Measurements from ENCODE around the gene FAM184A. TPM values are rescaled to one million over a fixed set of nuclear protein-coding genes. Genes with fewer than 3 reads are reported as not detected.

The FAM184A gene
- total and polyA plus RNA-seq, 2 donors: 1.4 to 3.3 TPM

- peaks cover 8 to 16% of the 10 kb centered on the region in 2 donors for H3K9me3 ChIP-seq (ENCODE audit: control insufficient read depth in 2 of 2, insufficient read depth in 1 of 2, low read length in 1 of 2)
- H3K27ac ChIP-seq (ENCODE audit: low read depth in 1 of 2, low read length in 1 of 2): no peak overlapping the region
- peaks cover 14 to 38% of the 10 kb centered on the region in 2 donors for H3K27me3 ChIP-seq (ENCODE audit: control insufficient read depth in 2 of 2, insufficient read depth in 1 of 2, low read length in 1 of 2)
- no peak for DNase-seq (ENCODE audit: low read depth in 6 of 9, low spot score in 9 of 9)
- H3K36me3 ChIP-seq (ENCODE audit: control insufficient read depth in 2 of 2, insufficient read depth in 2 of 2, low read length in 1 of 2): no peaks in the 10 kb centered on the region
- H3K4me1 ChIP-seq (ENCODE audit: control insufficient read depth in 2 of 2, insufficient read depth in 2 of 2, low read length in 2 of 2): peaks cover 0 to 9% of the 10 kb centered on the region in 2 donors
- peak overlapping the region; percentile 29 to 65 for H3K4me3 ChIP-seq (ENCODE audit: low read length in 2 of 2)
- WGBS: 29% methylated on average over 9 of the region's 9 CpGs
These were observed 882 bp upstream of the FAM184A start for GRCh38 chr6:119079283-119079809.

GRCh38 chr6:119077643-119078375, 655 bp downstream of the FAM184A start:
- H3K4me3 ChIP-seq (ENCODE audit: low read length in 2 of 2): peak overlapping the region; percentile 37 to 65
- 3% methylated on average over 43 of the region's 43 CpGs for WGBS
- no peaks in the 10 kb centered on the region for H3K36me3 ChIP-seq (ENCODE audit: control insufficient read depth in 2 of 2, insufficient read depth in 2 of 2, low read length in 1 of 2)
- peak in 4 of 9 donors; percentile 15 to 51 (median 26) for DNase-seq (ENCODE audit: low read depth in 6 of 9, low spot score in 9 of 9)
- peaks cover 14 to 42% of the 10 kb centered on the region in 2 donors for H3K27me3 ChIP-seq (ENCODE audit: control insufficient read depth in 2 of 2, insufficient read depth in 1 of 2, low read length in 1 of 2)
- peak overlapping the region in 1 of 2 donors; percentile 4 for H3K27ac ChIP-seq (ENCODE audit: low read depth in 1 of 2, low read length in 1 of 2)
- peaks cover 6 to 11% of the 10 kb centered on the region in 2 donors for H3K9me3 ChIP-seq (ENCODE audit: control insufficient read depth in 2 of 2, insufficient read depth in 1 of 2, low read length in 1 of 2)
- peaks cover 0 to 9% of the 10 kb centered on the region in 2 donors for H3K4me1 ChIP-seq (ENCODE audit: control insufficient read depth in 2 of 2, insufficient read depth in 2 of 2, low read length in 2 of 2)

GRCh38 chr6:119077391-119077642, 1.1 kb downstream of the FAM184A start:
- H3K4me1 ChIP-seq (ENCODE audit: control insufficient read depth in 2 of 2, insufficient read depth in 2 of 2, low read length in 2 of 2): peaks cover 0 to 9% of the 10 kb centered on the region in 2 donors
- H3K4me3 ChIP-seq (ENCODE audit: low read length in 2 of 2): peak overlapping the region in 1 of 2 donors; percentile 65
- peaks cover 14 to 42% of the 10 kb centered on the region in 2 donors for H3K27me3 ChIP-seq (ENCODE audit: control insufficient read depth in 2 of 2, insufficient read depth in 1 of 2, low read length in 1 of 2)
- H3K27ac ChIP-seq (ENCODE audit: low read depth in 1 of 2, low read length in 1 of 2): no peak overlapping the region
- no peaks in the 10 kb centered on the region for H3K36me3 ChIP-seq (ENCODE audit: control insufficient read depth in 2 of 2, insufficient read depth in 2 of 2, low read length in 1 of 2)
- WGBS: 84% methylated on average over 3 of the region's 3 CpGs
- peaks cover 4 to 6% of the 10 kb centered on the region in 2 donors for H3K9me3 ChIP-seq (ENCODE audit: control insufficient read depth in 2 of 2, insufficient read depth in 1 of 2, low read length in 1 of 2)
- DNase-seq (ENCODE audit: low read depth in 6 of 9, low spot score in 9 of 9): no peak

- WGBS: 68% methylated on average over 7 of the region's 7 CpGs
- DNase-seq (ENCODE audit: low read depth in 6 of 9, low spot score in 9 of 9): peak in 4 of 9 donors; percentile 14 to 61 (median 24)
- H3K4me3 ChIP-seq (ENCODE audit: low read length in 2 of 2): no peak overlapping the region
- H3K36me3 ChIP-seq (ENCODE audit: control insufficient read depth in 2 of 2, insufficient read depth in 2 of 2, low read length in 1 of 2): no peaks in the 10 kb centered on the region
- no peak overlapping the region for H3K27ac ChIP-seq (ENCODE audit: low read depth in 1 of 2, low read length in 1 of 2)
- H3K4me1 ChIP-seq (ENCODE audit: control insufficient read depth in 2 of 2, insufficient read depth in 2 of 2, low read length in 2 of 2): peaks cover 0 to 9% of the 10 kb centered on the region in 2 donors
- peaks cover 14 to 42% of the 10 kb centered on the region in 2 donors for H3K27me3 ChIP-seq (ENCODE audit: control insufficient read depth in 2 of 2, insufficient read depth in 1 of 2, low read length in 1 of 2)
- peaks cover 2 to 3% of the 10 kb centered on the region in 2 donors for H3K9me3 ChIP-seq (ENCODE audit: control insufficient read depth in 2 of 2, insufficient read depth in 1 of 2, low read length in 1 of 2)
These were observed 1.7 kb downstream of the FAM184A start for GRCh38 chr6:119076576-119077390.

GRCh38 chr6:119076173-119076572, 2.3 kb downstream of the FAM184A start:
- H3K27ac ChIP-seq (ENCODE audit: low read depth in 1 of 2, low read length in 1 of 2): peak overlapping the region in 1 of 2 donors; percentile 21
- no peak overlapping the region for H3K4me3 ChIP-seq (ENCODE audit: low read length in 2 of 2)
- peaks cover 0 to 1% of the 10 kb centered on the region in 2 donors for H3K9me3 ChIP-seq (ENCODE audit: control insufficient read depth in 2 of 2, insufficient read depth in 1 of 2, low read length in 1 of 2)
- WGBS: 88% methylated on average over 5 of the region's 5 CpGs
- H3K27me3 ChIP-seq (ENCODE audit: control insufficient read depth in 2 of 2, insufficient read depth in 1 of 2, low read length in 1 of 2): peaks cover 14 to 41% of the 10 kb centered on the region in 2 donors
- H3K36me3 ChIP-seq (ENCODE audit: control insufficient read depth in 2 of 2, insufficient read depth in 2 of 2, low read length in 1 of 2): no peaks in the 10 kb centered on the region
- H3K4me1 ChIP-seq (ENCODE audit: control insufficient read depth in 2 of 2, insufficient read depth in 2 of 2, low read length in 2 of 2): peaks cover 0 to 9% of the 10 kb centered on the region in 2 donors
- no peak for DNase-seq (ENCODE audit: low read depth in 6 of 9, low spot score in 9 of 9)

GRCh38 chr6:119075200-119075981, 3.1 kb downstream of the FAM184A start:
- H3K9me3 ChIP-seq (ENCODE audit: control insufficient read depth in 2 of 2, insufficient read depth in 1 of 2, low read length in 1 of 2): peaks cover 0 to 1% of the 10 kb centered on the region in 2 donors
- H3K4me1 ChIP-seq (ENCODE audit: control insufficient read depth in 2 of 2, insufficient read depth in 2 of 2, low read length in 2 of 2): peaks cover 0 to 9% of the 10 kb centered on the region in 2 donors
- no peak for DNase-seq (ENCODE audit: low read depth in 6 of 9, low spot score in 9 of 9)
- WGBS: over 99% methylated on average over 2 of the region's 2 CpGs
- H3K4me3 ChIP-seq (ENCODE audit: low read length in 2 of 2): no peak overlapping the region
- H3K36me3 ChIP-seq (ENCODE audit: control insufficient read depth in 2 of 2, insufficient read depth in 2 of 2, low read length in 1 of 2): no peaks in the 10 kb centered on the region
- peaks cover 14 to 39% of the 10 kb centered on the region in 2 donors for H3K27me3 ChIP-seq (ENCODE audit: control insufficient read depth in 2 of 2, insufficient read depth in 1 of 2, low read length in 1 of 2)
- no peak overlapping the region for H3K27ac ChIP-seq (ENCODE audit: low read depth in 1 of 2, low read length in 1 of 2)

GRCh38 chr6:119073307-119074051, 5.0 kb downstream of the FAM184A start:
- Histone ChIP-seq H3K27me3 (ENCODE audit: control insufficient read depth in 2 of 2, insufficient read depth in 1 of 2, low read length in 1 of 2) (peaks cover 11 to 22% of the 10 kb centered on the region in 2 donors), H3K4me3 (ENCODE audit: low read length in 2 of 2) (no peak overlapping the region), H3K27ac (ENCODE audit: low read depth in 1 of 2, low read length in 1 of 2) (no peak overlapping the region), H3K9me3 (ENCODE audit: control insufficient read depth in 2 of 2, insufficient read depth in 1 of 2, low read length in 1 of 2) (peaks cover 0 to 1% of the 10 kb centered on the region in 2 donors), H3K4me1 (ENCODE audit: control insufficient read depth in 2 of 2, insufficient read depth in 2 of 2, low read length in 2 of 2) (peaks cover 0 to 6% of the 10 kb centered on the region in 2 donors), H3K36me3 (ENCODE audit: control insufficient read depth in 2 of 2, insufficient read depth in 2 of 2, low read length in 1 of 2) (no peaks in the 10 kb centered on the region)
- 94% methylated on average over 4 of the region's 4 CpGs for WGBS
- no peak for DNase-seq (ENCODE audit: low read depth in 6 of 9, low spot score in 9 of 9)

GRCh38 chr6:119071576-119071975, 6.9 kb downstream of the FAM184A start:
- peaks cover 0 to 1% of the 10 kb centered on the region in 2 donors for H3K9me3 ChIP-seq (ENCODE audit: control insufficient read depth in 2 of 2, insufficient read depth in 1 of 2, low read length in 1 of 2)
- no peaks in the 10 kb centered on the region for H3K36me3 ChIP-seq (ENCODE audit: control insufficient read depth in 2 of 2, insufficient read depth in 2 of 2, low read length in 1 of 2)
- no peak for DNase-seq (ENCODE audit: low read depth in 6 of 9, low spot score in 9 of 9)
- peaks cover 0 to 7% of the 10 kb centered on the region in 2 donors for H3K27me3 ChIP-seq (ENCODE audit: control insufficient read depth in 2 of 2, insufficient read depth in 1 of 2, low read length in 1 of 2)
- no peak overlapping the region for H3K4me3 ChIP-seq (ENCODE audit: low read length in 2 of 2)
- no peak overlapping the region for H3K27ac ChIP-seq (ENCODE audit: low read depth in 1 of 2, low read length in 1 of 2)
- 96% methylated on average over 2 of the region's 2 CpGs for WGBS
- H3K4me1 ChIP-seq (ENCODE audit: control insufficient read depth in 2 of 2, insufficient read depth in 2 of 2, low read length in 2 of 2): no peaks in the 10 kb centered on the region
